NCI-H187 (cell line): ENCODE data around the gene CDK3.

Experiments used
- DNase-seq, 2 experiments: peaks; one replicate each; lab custom pipeline; 2025; lab: John Stamatoyannopoulos, UW

Gene CDK3

DNA sequence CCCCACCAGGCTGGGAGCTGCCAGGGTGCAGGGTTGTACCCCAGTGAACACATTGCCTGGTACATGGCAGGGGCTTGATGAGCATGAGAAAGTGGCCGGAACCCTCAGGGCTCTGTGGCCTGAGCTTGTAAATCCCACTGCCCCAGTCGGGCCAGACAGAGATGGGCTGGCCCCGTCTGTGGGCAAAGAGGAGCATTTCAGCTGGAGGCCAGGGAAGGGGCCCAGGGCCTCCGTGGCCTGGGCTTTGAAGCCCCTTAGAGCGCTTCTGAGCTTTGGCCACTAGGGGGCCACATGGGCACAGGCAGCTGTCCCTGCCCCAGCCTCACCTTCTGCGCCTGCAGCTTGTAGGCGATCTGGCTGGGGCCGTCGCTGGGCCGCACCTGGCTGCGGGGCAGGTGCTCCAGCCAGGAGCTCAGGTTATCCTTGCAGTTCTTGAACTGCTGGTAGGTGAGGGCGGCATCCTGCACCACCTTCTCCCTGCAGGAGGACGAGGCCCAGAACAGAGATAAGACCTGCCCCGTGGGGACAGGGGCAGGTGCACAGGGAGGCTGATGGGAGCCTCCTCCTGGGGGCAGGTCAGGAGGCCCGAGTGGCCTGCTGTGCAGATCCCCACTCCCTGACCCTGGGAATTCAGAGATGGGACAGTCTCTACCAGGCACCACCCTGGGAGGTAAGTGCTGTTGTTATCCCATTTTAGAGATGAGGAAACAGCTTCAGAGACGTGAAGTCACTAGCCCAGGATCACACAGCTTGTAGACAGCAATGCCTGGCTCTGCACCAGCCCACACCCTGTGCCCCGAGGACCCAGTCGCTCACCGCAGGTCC is 13.7 kb downstream of the CDK3 start:
- peak in 1 of 2 experiments; percentile 57 for DNase-seq

GRCh38 chr17:76014925-76015261 is 14.2 kb downstream of the CDK3 start:
- no peak for DNase-seq

DNA sequence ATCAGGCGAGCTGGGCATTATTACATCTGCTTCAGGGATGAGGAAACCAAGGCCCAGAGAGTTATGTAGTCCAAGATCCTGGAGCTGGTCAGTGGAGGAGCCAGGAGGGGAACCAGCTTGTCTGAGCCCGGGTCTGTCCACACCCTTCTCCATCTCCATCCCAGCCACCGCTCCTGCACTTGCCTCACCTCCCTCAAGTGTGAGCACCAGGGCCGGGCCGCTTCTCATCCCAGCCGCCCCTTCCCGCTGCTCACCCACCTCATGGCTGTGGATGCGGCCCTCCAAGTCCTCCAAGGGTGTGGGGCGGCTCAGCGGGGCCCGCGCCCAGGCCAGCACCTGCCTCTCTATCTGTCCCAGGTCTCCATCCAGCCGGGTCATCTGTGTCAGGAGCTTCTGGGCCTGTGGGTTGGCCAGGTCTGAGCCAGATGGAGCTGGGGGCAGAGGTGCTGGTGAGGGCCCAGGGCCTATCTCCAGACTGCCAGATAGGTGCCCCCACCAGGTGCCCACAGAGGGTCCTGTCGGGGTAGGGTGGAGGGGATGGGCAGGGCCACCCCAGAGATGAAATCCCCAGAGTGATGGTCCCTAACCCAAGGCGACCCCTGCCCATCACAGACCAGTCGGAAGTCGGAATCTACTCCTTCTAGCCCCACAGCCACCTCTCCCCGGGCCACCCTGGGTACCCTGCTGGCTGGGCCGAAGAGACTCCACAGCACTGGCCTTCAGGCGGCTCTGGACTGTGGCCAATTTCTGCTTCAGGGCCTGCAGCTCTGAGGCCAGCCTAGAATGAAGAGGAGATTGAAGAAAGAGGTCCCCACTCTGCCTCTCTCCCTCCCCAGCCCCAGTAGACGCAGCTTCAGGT is 17.1 kb downstream of the CDK3 start:
- no peak for DNase-seq

DNA sequence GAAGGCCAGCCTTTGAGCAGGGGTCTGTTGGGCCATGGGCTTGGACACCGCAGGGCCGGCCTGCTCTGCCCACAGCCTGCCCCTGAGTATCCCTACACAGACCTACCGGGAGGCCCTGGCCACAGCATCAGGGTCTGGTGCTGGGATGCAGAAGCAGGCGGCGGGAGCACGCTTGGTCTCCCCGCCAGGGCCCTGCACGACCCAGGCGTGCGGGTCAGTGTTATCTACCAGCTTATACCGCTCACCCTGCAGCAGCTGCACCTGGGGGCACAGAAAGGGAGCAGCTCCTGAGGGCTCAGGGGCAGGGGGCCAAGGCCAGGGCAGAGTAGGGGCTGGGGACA is 17.7 kb downstream of the CDK3 start:
- DNase-seq = no peak

DNA sequence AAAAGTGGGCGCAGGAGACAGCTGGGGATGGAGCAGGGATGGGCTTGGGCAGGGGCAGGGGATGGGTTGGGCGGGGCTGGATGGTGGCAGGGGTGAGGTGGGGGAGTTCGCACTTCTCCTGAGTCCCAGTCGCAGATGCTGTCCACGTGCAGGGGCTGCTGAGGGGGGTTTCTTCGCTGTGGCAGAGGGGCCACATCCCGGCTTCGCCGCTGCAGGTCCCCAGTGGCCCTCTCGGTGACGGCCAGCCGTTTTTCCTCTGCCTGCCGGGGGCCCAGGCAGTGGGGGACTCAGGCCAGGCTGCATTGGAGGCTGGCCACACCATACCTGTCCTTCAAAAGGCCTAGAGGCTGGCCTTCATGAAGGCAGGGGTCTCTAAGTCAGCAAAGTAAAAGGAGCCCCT is 18.1 kb downstream of the CDK3 start:
- DNase-seq = no peak

- DNase-seq = no peak
Measured at GRCh38 chr17:76019833-76020467, 19.3 kb downstream of the CDK3 start.

GRCh38 chr17:76022285-76022684 is 21.6 kb downstream of the CDK3 start:
- DNase-seq = no peak

- DNase-seq = no peak
Measured at GRCh38 chr17:76022973-76023899, 22.6 kb downstream of the CDK3 start.

GRCh38 chr17:76023900-76024237 is 23.2 kb downstream of the CDK3 start:
- no peak for DNase-seq

GRCh38 chr17:76024353-76024752 is 23.7 kb downstream of the CDK3 start:
- no peak for DNase-seq

GRCh38 chr17:76025294-76025693 is 24.6 kb downstream of the CDK3 start:
- DNase-seq = no peak

DNA sequence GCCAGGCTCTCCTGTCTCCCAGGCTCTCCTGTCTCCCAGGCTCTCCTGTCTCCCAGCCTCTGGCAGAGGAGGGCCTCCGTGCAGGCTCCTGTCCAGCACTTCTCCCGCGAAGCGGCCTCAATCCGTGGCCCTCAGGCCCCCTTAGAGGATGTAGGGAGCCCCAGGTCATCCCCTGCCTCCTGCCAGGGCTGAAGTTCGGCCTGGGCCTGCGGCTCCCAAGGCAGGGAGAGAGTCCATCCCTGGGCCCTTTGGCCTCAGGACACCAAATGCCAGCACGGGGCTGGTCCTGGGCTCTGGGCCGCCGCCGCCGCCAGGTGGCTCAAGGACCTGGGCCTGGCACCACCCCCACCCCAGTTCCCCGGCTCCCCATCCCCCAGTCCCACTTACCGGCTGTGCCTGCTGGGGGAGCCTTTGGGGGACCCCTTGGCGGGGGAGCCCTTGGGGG is 26.1 kb downstream of the CDK3 start:
- DNase-seq = no peak

- no peak for DNase-seq
Measured at GRCh38 chr17:76027159-76027839, 26.6 kb downstream of the CDK3 start, which contains the start of gene EVPL. Gene EVPL (minus strand): TSS chr17:76027306. CDS start chr17:76027198, 108 bp downstream.

GRCh38 chr17:76032073-76032779 is 31.6 kb downstream of the CDK3 start:
- DNase-seq = no peak

DNA sequence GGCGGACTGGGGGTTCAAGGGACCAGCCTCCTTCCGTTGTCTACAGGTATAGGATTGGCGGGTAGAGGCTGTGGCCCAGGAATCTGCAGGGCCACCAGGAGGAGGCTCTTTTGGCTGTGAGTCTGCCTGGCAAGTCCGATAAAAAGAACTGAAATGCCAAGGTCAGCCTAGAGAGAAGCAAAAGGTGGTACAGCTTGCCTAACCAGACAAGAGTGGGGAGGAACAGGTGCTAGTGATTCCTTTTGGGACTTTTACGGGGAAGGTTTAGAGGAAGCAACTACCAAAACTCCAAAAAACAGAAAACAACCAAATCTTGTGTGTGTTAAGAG is 32.1 kb downstream of the CDK3 start:
- DNase-seq = no peak

DNA sequence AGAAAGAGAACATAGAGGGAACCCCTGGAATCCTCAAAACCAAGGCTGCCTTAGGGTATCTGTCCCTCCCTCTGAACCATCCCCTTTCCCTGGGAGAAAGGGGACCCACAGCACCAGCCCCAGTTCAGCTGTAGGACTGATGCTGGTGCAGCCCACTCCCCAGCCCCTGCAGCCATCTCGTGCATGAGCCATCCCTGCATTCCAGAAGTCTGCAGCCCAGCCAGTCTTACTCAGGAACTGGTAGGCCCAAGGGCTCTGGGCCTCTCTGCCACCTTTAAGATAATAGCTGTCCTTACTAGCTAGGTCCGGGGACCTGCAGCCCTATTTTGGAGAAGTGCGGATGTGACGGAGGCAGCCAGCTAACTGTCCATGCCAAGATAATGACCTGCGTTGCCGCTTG is 32.5 kb downstream of the CDK3 start:
- no peak for DNase-seq

- DNase-seq = no peak
Measured at GRCh38 chr17:76034428-76035350, 34.0 kb downstream of the CDK3 start.

DNA sequence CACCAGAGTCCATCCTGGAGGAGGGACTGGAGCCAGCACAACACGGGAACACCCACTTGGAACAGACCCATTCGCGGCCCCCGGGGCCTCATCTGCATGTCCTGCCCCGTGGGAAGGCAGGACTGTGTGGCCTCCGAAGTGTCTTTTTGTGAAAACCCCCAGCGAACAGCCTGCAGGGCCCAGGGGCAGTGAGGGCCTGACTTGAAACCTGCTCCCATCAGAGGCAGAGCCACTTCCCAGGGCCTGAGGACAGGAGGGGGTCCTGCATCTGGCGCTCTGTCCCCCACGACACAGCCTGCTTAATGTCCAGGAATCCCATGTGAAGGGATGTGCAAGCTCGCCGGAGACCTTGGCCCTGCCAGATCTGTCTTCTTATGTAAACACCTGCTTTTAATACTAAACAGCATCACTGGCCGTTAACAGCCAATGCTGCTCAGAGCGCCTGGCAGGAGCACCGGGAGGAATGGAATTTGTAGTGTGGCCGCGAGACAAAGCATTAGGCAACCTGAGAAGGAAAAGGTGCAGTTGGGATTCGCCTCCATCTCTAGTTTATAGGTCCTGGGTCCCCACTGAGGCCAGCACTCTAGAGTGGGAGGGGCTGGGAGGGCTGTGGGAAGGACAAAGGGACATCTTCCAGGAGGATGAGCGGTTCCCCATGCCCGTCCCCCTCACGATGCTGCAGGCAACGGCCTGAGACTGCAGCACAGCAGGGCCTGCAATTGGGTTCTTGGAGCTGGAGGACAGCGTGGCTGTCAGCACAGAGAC is 36.0 kb downstream of the CDK3 start:
- no peak for DNase-seq

DNA sequence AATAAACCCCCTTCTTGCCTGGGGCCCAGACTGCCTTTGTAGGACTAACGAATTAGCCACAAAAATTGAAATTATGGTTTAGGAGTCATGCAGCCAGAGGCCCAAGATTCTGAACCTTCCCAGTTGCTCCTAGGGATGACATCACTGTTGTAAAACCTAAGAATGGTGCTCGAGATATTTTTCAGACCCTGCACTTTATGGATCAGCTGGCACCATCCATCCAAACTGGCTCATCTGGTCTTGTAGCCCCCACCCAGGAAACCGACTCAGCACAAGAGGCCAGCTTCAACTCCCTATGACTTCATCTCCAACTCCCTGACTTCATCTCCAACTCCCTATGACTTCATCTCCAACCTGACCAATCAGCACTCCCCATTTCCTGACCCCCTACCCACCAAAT is 37.4 kb downstream of the CDK3 start:
- no peak for DNase-seq
